HG03175 (cell line): ENCODE results near the gene FXR1.
"Not testable (repeated sequence)": the region's sequence is repeated elsewhere in the genome, so short reads cannot be mapped to it uniquely, and the experiment has no call there.

Experiments used
- ATAC-seq: cut with Tn5 transposase; IDR thresholded peaks from one replicate; pipeline ENCODE4 v1.9.1; 2021; ENCODE audit warnings: mild to moderate bottlenecking, moderate library complexity; ENCODE audit not compliant: unreplicated experiment

The FXR1 gene

DNA sequence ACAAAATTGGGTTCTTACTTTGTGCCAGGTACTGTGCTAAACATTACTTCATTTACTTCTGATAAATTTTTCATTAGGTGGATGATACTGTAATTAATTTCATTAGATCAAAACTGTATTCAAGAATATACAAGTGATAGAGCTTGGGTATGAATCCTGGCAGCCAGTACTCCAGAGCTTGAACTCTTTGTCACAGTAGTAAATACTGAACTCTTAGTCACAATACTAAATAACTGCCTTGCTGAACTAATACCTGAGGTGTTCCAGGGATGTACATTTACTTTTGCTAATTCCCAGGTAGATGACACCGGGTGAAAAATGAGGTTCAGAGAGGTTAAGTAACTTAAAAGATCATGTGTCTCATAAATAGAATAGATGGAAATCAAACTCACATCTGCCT lies 20.3 kb downstream of the FXR1 start:
- no peak for ATAC-seq

- ATAC-seq: no peak
These were observed 22.2 kb downstream of the FXR1 start for GRCh38 chr3:180934638-180935037.

DNA sequence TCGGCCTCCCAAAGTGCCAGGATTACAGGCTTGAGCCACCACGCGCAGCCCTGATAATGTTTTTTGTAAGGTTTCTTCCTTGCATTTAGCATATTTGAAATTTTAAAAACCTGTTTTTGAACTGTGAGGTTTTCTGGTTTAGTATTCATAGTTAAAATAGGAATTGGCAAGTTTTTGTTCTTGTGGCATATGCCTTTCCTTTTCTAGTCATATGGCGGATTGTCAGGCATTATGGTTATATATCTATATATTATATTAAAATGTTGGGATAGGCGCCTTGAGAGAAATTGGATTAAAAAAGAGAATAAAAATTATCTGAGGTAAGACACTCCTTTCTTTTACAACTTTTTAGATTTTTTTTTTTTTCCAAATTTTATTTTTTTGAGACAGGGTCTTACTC lies 28.4 kb downstream of the FXR1 start:
- no peak for ATAC-seq

DNA sequence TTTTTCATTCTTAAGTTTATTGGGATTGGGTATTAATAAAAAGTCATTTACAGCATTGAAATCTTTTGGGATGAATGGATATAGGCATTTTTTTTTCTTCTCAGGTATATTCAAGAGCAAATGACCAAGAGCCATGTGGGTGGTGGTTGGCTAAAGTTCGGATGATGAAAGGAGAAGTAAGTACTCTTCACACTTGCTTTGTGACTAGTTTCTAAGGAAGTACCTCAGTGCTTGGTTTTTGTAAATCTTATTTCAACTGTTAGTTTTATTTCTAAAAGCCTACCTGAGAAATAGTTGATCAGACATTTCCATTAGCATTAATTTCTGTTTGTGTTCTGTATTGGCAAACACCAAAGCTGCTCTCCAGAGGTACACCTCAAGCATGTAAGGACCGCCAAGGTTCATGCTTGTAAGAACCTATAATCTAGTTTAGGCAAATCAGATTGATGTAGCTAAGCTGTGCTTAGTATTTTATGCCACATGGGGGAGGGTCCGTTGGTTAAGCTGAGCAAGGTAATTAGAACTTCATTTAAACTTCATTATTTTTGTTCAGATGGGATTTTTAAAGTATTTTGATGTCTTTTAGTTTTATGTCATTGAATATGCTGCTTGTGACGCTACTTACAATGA lies 35.4 kb downstream of the FXR1 start:
- peak; percentile 82 for ATAC-seq

DNA sequence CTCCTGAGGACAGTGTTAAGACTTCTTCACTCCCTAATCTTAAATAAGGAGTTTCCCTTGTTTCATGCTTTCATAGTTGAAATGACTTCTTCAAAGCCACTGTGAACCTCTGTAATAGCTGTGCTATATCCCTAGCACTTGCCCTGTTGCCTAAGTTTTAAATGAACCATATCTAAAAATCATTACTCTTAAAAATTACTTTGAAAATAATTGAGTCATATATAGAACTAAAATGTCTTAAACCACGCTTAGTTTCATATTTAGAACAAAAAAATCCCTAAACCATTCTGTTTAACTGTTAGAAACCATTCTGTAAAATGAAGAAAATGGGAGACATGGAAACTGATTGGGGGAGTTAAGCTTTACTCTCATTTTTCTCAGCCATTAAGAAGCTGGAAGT lies 47.2 kb downstream of the FXR1 start:
- no peak for ATAC-seq

DNA sequence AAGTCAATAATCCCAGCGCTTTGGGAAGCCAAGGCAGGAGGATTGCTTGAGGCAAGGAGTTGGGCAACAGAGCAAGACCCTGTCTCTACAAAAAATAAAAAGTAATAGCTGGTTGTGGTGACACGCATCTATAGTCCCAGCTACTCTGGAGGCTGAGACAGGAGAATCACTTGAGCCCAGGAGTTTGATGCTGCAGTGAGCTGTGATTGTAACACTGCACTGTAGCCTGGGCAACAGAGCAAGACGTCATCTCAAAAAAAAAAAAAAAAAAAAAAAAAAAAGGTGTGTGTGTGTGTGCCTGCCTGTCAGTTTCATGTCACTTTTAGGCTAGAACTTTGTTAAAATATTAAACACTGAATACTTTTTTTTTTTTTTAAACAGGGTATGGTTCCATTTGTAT lies 48.6 kb downstream of the FXR1 start:
- ATAC-seq: no peak

DNA sequence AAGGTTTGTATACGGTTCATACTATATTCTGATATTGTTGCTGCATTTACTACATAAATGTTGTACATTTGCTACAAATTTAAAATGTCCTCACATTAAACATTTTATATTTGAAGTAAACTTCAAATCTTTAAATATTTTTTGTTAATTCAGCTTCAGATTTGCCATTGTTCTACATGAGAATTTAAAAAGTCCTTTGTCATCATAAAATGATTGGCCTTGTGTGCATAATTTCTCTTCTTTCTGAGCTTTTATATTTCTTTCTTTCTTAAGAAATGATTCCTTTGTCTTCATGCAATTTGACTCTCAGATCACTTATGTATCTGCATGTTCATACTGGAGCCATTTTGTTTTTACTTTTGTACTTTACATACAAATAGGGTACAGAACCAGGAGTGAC lies 49.1 kb downstream of the FXR1 start:
- no peak for ATAC-seq

DNA sequence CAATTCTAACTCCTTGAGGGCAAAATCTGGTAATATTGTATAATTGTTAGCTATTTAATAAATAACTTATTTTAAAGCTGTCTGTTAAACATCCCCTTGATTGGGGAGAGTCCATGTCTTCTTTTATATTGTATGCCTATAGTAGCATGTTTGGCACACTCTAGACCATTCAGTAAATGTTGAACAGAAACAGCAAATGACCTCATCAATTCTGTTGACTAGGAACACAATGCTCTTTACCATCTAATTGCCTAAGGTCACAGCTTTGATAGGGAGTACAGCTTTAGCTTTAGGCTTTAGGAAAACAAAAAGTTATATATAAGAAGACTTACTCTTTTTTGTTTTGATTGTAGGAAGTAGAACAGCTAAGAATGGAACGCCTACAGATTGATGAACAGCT lies 50.1 kb downstream of the FXR1 start:
- ATAC-seq: no peak

DNA sequence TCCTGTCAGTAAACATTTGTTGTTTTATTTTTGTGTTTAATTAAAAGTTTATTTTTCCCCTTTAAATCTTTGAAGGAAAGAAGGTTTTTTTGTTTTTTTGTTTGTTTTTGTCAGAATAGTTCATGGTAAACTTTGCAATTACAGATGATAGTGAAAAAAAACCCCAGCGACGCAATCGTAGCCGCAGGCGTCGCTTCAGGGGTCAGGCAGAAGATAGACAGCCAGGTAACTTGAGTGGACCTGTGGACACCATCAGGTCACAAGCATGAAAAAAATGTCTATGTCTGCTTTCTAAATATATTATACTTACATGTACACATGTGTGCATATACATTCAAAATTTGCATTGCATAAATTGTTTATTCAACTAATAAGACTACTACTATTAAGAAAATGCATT lies 58.5 kb downstream of the FXR1 start:
- ATAC-seq: no peak

DNA sequence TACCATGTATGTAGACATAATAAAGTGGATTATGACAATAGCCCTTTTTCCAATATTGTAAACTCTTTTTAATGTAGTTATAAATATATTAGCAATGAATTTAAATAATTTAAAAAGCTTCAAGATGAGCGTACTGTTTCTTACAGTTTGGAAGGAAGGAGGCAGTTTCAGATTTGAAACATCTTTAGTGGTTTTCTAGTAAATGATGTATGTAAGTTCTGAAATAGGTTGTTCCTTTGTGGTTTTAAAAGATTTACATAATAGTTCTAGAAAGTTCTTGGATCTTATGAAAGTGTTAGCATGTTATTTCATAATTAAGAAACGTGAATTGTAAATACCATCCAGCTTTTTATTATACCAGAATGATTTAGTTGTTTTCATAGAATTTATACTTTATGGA lies 61.1 kb downstream of the FXR1 start:
- ATAC-seq: no peak

DNA sequence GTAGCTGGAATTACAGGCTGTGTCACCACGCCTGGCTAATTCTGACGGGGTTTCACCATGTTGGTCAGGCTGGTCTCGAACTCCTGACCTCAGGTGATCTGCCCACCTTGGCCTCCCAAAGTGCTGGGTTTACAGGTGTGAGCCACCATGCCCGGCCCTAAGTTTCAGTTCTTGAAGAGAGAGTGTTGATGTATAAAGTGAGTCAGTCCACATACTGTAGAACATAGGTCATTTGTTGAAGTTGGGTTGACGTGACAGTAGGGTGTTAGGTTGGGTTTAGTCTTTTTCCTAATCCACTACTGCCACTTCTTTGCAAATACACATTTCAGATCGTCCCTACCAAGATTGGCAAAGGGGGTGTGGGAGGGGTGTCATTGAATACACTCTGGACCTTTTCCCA lies 61.8 kb downstream of the FXR1 start:
- no peak for ATAC-seq

DNA sequence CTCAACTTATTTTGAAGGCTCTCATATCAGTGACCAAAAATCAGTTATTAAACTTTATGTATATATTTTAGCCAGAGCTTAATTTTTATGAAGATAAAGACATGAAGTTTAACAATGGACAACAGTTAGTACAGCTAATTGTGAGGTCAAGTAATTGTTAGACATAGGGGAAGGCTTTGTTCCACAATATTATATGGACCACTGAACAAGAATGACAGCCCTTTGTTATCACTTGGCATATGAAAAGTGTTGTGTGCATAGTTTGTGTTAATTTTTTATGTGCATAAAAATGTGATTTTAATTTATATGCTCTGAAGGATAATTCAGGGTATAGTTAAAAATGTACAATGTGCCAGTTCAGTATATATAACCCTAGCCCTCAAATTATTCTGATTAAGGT lies 65.0 kb downstream of the FXR1 start:
- ATAC-seq: no peak

DNA sequence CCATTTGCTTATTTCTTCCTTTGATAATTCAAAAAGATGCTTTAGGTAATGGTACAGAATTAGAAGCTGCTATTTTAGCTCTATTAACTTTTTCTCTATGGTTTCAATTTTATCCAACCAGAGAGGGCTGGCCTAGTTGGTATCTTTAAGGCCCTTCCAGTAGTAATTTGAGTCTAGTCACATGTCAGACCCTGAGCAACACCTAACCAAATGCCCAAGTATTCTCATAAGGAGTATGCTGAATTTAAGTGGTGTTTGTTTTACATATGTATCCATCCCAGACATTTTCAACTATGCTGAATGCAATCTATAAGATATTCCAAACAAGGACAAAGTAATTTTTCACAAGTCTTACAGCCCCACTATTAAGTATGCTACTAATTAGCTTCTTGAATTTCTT lies 67.5 kb downstream of the FXR1 start:
- no peak for ATAC-seq

- ATAC-seq: no peak
These were observed 68.1 kb downstream of the FXR1 start for GRCh38 chr3:180980611-180981010.

DNA sequence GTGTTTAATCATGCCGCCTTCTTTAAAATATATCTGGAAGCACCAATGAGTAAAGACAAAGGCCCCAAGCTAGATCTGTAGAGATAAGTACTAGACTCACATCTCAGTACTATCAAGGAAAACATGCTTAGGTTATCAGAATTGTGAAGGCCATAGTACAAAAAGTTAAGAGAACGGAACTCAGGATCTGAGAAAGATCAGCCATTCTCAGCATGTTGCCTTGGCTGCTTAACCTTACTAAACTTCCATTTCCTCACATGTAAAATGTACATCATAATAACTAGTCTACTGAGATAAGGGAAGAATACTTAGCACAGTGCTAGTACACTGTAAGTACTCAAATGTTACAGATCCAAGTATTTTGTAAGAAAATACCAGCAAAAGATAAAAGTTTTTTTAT lies 69.4 kb downstream of the FXR1 start:
- ATAC-seq: no peak

DNA sequence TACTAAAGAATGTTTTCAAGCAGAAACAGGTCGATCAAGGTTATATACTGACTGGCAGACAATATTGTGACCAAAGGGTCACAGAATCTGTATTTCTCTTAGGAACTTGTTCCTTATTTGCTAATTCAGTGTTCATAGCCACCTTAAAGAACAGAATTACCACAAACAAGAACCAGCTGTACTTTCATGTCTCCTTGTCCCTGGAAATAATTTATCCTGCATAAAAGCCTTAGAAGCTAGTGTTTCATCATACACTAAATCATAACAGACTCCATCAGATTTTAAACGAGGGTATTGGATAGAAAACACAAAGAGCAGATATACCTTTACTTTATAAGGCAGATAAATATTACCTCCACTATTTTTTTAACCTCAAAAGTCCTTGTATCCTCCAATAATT lies 70.7 kb downstream of the FXR1 start:
- no peak for ATAC-seq

DNA sequence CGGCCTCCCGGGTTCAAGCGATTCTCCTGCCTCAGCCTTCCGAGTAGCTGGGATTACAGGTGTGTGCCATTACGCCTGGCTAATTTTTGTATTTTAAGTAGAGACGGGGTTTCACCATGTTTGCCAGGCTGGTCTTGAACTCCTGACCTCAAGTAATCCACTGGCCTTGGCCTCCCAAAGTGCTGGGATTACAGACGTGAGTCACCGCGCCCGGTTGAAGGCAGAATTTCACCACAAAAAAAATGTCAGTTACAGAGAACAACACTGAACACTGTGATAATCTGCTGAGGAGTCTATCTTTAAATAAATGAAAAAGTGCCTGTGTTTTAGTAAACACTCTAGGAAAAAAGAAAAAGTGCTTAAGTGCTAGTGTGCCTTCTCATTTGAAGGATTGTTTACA lies 73.9 kb downstream of the FXR1 start:
- ATAC-seq: not testable (repeated sequence)

GRCh38 chr3:180987344-180987743 lies 74.9 kb downstream of the FXR1 start:
- ATAC-seq: no peak

DNA sequence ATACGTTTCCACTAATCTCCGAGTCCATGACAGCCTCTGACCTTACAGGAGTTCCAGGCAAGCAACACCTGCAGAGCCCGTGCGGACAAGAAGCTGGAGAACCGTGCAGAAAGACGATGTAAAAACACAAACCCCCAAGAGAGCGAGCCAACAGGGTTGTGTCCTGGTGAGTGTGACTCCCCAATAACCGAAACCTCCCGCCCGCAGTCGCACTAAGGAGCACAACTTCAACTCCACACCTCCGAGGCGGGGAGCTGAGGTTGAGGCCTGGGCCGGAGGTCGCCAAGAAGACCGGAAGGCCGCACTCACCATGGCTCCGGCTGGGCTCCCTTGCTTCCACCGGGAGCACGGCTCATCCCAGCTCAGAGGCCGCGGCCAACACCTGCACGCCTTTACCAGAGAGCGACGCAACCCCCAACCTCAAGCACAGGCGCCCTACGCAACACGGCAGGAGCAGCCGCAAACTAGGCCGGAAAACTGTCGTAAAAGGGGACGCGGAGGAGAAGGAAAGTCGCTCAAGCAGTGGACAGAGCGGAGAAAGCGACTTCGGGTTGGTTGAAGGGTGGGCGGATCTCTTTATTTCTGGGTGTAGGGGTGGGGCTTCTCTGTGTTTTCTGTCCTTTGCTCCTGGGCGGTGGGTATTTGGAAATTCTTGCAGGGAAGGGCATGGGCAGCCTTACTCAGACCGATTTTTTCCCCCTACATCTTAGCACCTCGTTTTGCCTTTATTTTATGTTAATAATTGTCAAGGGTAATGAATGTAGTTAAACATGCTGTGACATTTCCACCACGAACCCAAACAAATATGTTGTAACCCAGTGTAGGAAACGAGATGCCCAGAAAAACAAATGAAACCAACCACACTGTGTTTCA lies 77.1 kb downstream of the FXR1 start, which contains the start of gene DNAJC19:
Gene DNAJC19 (minus strand): TSS at position 446 of the 873 bp plus-strand sequence. CDS start 134 bp downstream, at position 312.
- peak; percentile 96 for ATAC-seq

GRCh38 chr3:180990505-180990904 lies 78.0 kb downstream of the FXR1 start:
- no peak for ATAC-seq

DNA sequence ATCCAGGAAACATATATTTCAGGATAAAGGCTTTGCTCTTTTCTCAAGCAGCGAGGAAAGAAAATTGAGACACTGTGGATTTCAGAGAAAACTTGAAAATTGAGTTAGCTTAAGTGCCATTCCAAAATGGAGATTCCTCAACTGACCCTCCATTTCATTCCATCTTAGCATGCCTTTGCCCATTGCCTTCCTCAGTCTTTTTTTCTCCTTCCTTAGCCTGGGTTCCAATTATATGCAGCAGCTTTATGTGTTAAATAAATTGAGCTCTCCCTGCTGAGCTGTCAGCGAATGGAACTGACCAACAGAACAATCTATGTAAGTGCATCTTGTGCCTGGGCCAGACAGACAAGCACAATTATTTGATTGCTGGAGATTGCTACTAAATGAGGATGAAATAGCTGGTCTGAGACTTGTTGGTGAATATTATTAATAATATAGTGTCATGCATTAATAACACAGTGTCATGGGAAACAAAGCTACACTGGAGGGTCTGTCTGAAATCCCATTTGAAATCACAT lies 84.0 kb downstream of the FXR1 start:
- ATAC-seq: no peak

DNA sequence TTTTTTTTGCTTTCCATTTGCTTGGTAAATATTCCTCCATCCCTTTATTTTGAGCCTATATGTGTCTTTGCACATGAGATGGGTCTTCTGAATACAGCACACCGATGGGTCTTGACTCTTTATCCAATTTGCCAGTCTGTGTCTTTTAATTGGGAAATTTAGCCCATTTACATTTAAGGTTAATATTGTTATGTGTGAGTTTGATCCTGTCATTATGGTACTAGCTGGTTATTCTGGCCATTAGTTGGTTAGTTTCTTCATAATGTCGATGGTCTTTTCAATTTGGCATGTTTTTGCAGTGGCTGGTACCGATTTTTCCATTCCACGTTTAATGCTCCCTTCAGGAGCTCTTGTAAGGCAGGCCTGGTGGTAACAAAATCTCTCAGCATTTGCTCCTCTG lies 89.9 kb downstream of the FXR1 start:
- not testable (repeated sequence) for ATAC-seq
